Measurements from ENCODE around the gene ALPK1.

The ALPK1 gene

DNA sequence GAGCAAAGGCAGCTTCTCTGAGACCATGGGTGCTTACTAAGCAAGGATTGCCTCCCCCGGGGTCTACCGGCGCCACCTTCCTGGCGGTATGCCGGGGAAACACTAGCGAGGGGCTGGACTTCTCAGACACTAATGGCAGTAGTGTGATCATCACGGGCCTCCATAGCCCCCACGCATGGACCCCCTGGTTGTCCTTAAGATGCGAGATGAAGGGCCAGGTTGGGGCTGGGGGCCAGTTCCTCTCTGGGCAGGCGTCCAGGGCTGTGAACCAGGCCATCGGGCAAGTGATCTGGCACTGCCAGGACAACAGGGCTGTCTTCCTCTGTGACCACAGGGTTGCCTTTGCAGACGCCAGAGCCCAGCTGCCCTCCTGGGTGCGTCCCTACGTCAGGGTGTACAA lies 60.7 kb downstream of the ALPK1 start:
- H3K23ac ChIP-seq (ENCODE audit: low read length in 2 of 2) = no peak overlapping the region
- H3K4ac ChIP-seq (ENCODE audit: low read depth in 1 of 2, low read length in 2 of 2) = no peak overlapping the region
- peaks cover 14% of the 10 kb centered on the region for H3K9me3 ChIP-seq (ENCODE audit: control insufficient read depth, low read length)
- DNase-seq = no peak
- no peak overlapping the region for H4K8ac ChIP-seq (ENCODE audit: low read length)
- H3K18ac ChIP-seq (ENCODE audit: low read depth in 1 of 2, low read length in 2 of 2) = no peak overlapping the region
- no peak overlapping the region for H3K27ac ChIP-seq (ENCODE audit: low read length, poor library complexity, severe bottlenecking)
- no peak overlapping the region for H2BK5ac ChIP-seq (ENCODE audit: low read depth, low read length, poor library complexity, severe bottlenecking)
- H2AK5ac ChIP-seq (ENCODE audit: low read length, severe bottlenecking) = no peak overlapping the region
- WGBS = 91% methylated on average over 14 of the region's 14 CpGs
- H3K14ac ChIP-seq (ENCODE audit: low read length in 2 of 2) = no peak overlapping the region
- H3K4me3 ChIP-seq (ENCODE audit: insufficient read depth in 1 of 2, low read depth in 1 of 2, low read length in 2 of 2) = no peak overlapping the region
- H4K91ac ChIP-seq (ENCODE audit: low read length) = no peak overlapping the region
- peaks cover 3% of the 10 kb centered on the region for H3K4me1 ChIP-seq (ENCODE audit: control insufficient read depth, insufficient read depth, low read depth, low read length)
- H2AFZ ChIP-seq (ENCODE audit: low read depth, low read length) = no peak overlapping the region
- H3K4me2 ChIP-seq (ENCODE audit: low read length, poor library complexity, severe bottlenecking) = no peak overlapping the region
- no peak overlapping the region for H2BK15ac ChIP-seq (ENCODE audit: low read depth, poor library complexity, severe bottlenecking)
- no peak overlapping the region for H2BK12ac ChIP-seq (ENCODE audit: low read length in 2 of 2)
- H3K27me3 ChIP-seq (ENCODE audit: control insufficient read depth in 1 of 2, insufficient read depth in 1 of 2, low read length in 2 of 2) = no peaks in the 10 kb centered on the region
- H3K9ac ChIP-seq (ENCODE audit: low read length) = no peak overlapping the region
- H2BK120ac ChIP-seq (ENCODE audit: low read depth, low read length) = no peak overlapping the region
- peaks cover 9 to 32% of the 10 kb centered on the region in 2 experiments for H3K36me3 ChIP-seq (ENCODE audit: control insufficient read depth in 1 of 2, insufficient read depth in 2 of 2, low read depth in 1 of 2, low read length in 2 of 2)
- no peaks in the 10 kb centered on the region for H3K79me1 ChIP-seq (replicated peaks; ENCODE audit: low read length, poor library complexity, severe bottlenecking)

DNA sequence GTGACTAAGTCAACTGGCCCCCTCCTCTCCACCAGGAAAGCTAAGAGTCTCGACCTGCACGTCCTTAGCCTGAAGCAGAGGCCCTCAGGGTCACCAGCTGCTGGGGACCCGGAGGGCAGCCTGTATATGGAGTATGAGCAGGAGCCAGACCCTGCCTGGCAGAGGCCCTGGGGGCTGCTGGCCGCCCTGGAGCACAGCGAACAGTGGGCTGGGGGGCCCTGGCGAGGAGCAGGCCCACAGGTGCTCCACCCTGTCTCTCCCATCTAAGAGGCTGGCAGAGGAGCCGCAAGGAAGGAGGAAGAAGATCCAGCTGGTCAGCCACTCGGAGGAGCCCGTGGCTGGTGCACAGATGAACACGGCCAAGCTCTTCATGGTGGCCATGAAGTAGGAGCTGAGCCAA lies 61.2 kb downstream of the ALPK1 start:
- H3K4ac ChIP-seq (ENCODE audit: low read depth in 1 of 2, low read length in 2 of 2) = no peak overlapping the region
- no peaks in the 10 kb centered on the region for H3K79me1 ChIP-seq (replicated peaks; ENCODE audit: low read length, poor library complexity, severe bottlenecking)
- H2AK5ac ChIP-seq (ENCODE audit: low read length, severe bottlenecking) = no peak overlapping the region
- no peak overlapping the region for H2AFZ ChIP-seq (ENCODE audit: low read depth, low read length)
- 88% methylated on average over 10 of the region's 10 CpGs for WGBS
- H2BK15ac ChIP-seq (ENCODE audit: low read depth, poor library complexity, severe bottlenecking) = no peak overlapping the region
- H4K91ac ChIP-seq (ENCODE audit: low read length) = no peak overlapping the region
- H3K4me2 ChIP-seq (ENCODE audit: low read length, poor library complexity, severe bottlenecking) = no peak overlapping the region
- no peak overlapping the region for H2BK12ac ChIP-seq (ENCODE audit: low read length in 2 of 2)
- H3K36me3 ChIP-seq (ENCODE audit: control insufficient read depth in 1 of 2, insufficient read depth in 2 of 2, low read depth in 1 of 2, low read length in 2 of 2) = peaks cover 9 to 32% of the 10 kb centered on the region in 2 experiments
- H3K18ac ChIP-seq (ENCODE audit: low read depth in 1 of 2, low read length in 2 of 2) = no peak overlapping the region
- H4K8ac ChIP-seq (ENCODE audit: low read length) = no peak overlapping the region
- peaks cover 3% of the 10 kb centered on the region for H3K4me1 ChIP-seq (ENCODE audit: control insufficient read depth, insufficient read depth, low read depth, low read length)
- H3K23ac ChIP-seq (ENCODE audit: low read length in 2 of 2) = no peak overlapping the region
- H3K27ac ChIP-seq (ENCODE audit: low read length, poor library complexity, severe bottlenecking) = no peak overlapping the region
- no peak overlapping the region for H3K4me3 ChIP-seq (ENCODE audit: insufficient read depth in 1 of 2, low read depth in 1 of 2, low read length in 2 of 2)
- peaks cover 20% of the 10 kb centered on the region for H3K9me3 ChIP-seq (ENCODE audit: control insufficient read depth, low read length)
- DNase-seq = no peak
- no peak overlapping the region for H3K9ac ChIP-seq (ENCODE audit: low read length)
- no peak overlapping the region for H3K14ac ChIP-seq (ENCODE audit: low read length in 2 of 2)
- H3K27me3 ChIP-seq (ENCODE audit: control insufficient read depth in 1 of 2, insufficient read depth in 1 of 2, low read length in 2 of 2) = no peaks in the 10 kb centered on the region
- H2BK120ac ChIP-seq (ENCODE audit: low read depth, low read length) = no peak overlapping the region
- no peak overlapping the region for H2BK5ac ChIP-seq (ENCODE audit: low read depth, low read length, poor library complexity, severe bottlenecking)

DNA sequence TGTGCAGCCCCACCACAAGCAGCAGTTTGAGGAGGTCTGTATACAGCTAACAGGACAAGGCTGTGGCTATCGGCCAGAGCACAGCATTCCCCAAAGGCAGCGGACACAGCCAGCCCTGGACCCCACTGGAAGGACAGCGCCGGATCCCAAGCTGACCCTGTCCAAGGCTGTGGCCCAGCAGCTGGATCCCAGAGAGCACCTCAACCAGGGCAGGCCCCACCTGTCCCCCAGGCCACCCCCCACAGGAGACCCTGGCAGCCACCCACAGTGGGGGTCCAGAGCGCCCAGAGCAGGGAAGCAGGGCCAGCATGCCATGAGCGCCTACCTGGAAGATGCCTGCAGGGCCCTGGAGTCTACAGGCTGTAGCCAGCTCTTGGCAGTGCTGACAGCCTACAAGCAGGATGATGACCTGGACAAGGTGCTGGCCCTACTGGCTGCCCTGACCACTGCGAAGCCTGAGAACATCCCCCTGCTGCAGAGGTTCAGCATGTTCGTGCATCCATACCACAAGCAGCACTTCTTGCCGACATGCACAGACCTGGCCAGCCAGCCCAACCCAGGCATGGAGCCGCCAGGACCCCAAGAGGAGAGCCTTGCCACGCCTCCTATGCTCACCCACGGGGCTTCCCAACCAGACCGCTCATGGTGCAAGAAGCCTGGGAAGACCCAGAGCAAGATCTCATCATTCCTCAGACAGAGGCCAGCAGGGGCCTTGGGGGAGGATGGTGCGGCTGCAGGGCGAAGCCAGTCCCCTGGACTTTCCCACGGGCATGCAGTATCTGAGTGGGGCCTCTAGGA lies 62.0 kb downstream of the ALPK1 start:
- H2BK15ac ChIP-seq (ENCODE audit: low read depth, poor library complexity, severe bottlenecking) = no peak overlapping the region
- no peak overlapping the region for H2BK12ac ChIP-seq (ENCODE audit: low read length in 2 of 2)
- no peak overlapping the region for H2AFZ ChIP-seq (ENCODE audit: low read depth, low read length)
- H3K4me3 ChIP-seq (ENCODE audit: insufficient read depth in 1 of 2, low read depth in 1 of 2, low read length in 2 of 2) = no peak overlapping the region
- H3K9me3 ChIP-seq (ENCODE audit: control insufficient read depth, low read length) = peaks cover 21% of the 10 kb centered on the region
- H4K91ac ChIP-seq (ENCODE audit: low read length) = no peak overlapping the region
- no peak overlapping the region for H3K9ac ChIP-seq (ENCODE audit: low read length)
- H3K4me2 ChIP-seq (ENCODE audit: low read length, poor library complexity, severe bottlenecking) = no peak overlapping the region
- DNase-seq = no peak
- WGBS = 88% methylated on average over 16 of the region's 16 CpGs
- H3K79me1 ChIP-seq (replicated peaks; ENCODE audit: low read length, poor library complexity, severe bottlenecking) = no peaks in the 10 kb centered on the region
- no peak overlapping the region for H2BK5ac ChIP-seq (ENCODE audit: low read depth, low read length, poor library complexity, severe bottlenecking)
- no peak overlapping the region for H3K14ac ChIP-seq (ENCODE audit: low read length in 2 of 2)
- no peak overlapping the region for H4K8ac ChIP-seq (ENCODE audit: low read length)
- H3K36me3 ChIP-seq (ENCODE audit: control insufficient read depth in 1 of 2, insufficient read depth in 2 of 2, low read depth in 1 of 2, low read length in 2 of 2) = peaks cover 9 to 32% of the 10 kb centered on the region in 2 experiments
- H3K27me3 ChIP-seq (ENCODE audit: control insufficient read depth in 1 of 2, insufficient read depth in 1 of 2, low read length in 2 of 2) = no peaks in the 10 kb centered on the region
- H3K27ac ChIP-seq (ENCODE audit: low read length, poor library complexity, severe bottlenecking) = no peak overlapping the region
- H2BK120ac ChIP-seq (ENCODE audit: low read depth, low read length) = no peak overlapping the region
- no peak overlapping the region for H3K23ac ChIP-seq (ENCODE audit: low read length in 2 of 2)
- no peak overlapping the region for H3K4ac ChIP-seq (ENCODE audit: low read depth in 1 of 2, low read length in 2 of 2)
- H3K4me1 ChIP-seq (ENCODE audit: control insufficient read depth, insufficient read depth, low read depth, low read length) = peaks cover 3% of the 10 kb centered on the region
- no peak overlapping the region for H2AK5ac ChIP-seq (ENCODE audit: low read length, severe bottlenecking)
- H3K18ac ChIP-seq (ENCODE audit: low read depth in 1 of 2, low read length in 2 of 2) = no peak overlapping the region

DNA sequence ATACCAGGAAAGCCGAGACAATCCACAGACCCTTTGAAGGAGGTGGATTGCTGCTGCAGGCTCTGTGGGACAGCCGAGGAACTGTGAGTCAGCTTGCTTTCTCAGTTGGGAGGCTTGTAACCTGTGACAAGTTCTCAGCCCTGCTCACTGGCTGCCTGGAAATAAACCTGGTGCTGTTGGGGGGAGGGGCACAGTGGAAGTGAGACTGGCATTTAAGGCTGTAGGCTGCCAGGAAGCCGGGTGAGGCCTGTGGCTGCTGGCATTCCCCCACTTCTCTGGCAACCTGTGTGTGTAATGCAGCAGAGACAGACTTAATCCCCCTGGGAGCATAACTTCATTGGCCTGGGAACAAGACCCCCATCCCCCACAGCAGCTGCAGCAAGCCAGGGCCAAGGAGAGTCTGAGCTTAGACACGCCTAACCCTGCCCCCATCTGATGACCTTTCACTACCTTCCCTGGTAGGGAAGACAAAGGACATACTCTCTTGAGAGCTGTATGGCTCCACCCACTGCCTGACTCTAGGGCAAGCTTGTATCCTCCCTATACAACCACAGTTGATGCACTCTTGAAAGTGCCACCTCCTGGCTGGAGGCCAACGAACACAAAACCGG lies 64.1 kb downstream of the ALPK1 start:
- 49% methylated on average over 6 of the region's 6 CpGs for WGBS
- no peak overlapping the region for H4K91ac ChIP-seq (ENCODE audit: low read length)
- no peak for DNase-seq
- no peak overlapping the region for H3K4ac ChIP-seq (ENCODE audit: low read depth in 1 of 2, low read length in 2 of 2)
- no peak overlapping the region for H3K14ac ChIP-seq (ENCODE audit: low read length in 2 of 2)
- H2BK12ac ChIP-seq (ENCODE audit: low read length in 2 of 2) = no peak overlapping the region
- H3K4me2 ChIP-seq (ENCODE audit: low read length, poor library complexity, severe bottlenecking) = no peak overlapping the region
- H2BK15ac ChIP-seq (ENCODE audit: low read depth, poor library complexity, severe bottlenecking) = no peak overlapping the region
- no peak overlapping the region for H2BK120ac ChIP-seq (ENCODE audit: low read depth, low read length)
- H2BK5ac ChIP-seq (ENCODE audit: low read depth, low read length, poor library complexity, severe bottlenecking) = no peak overlapping the region
- H3K18ac ChIP-seq (ENCODE audit: low read depth in 1 of 2, low read length in 2 of 2) = peak overlapping the region in 1 of 2 experiments; percentile 22
- no peak overlapping the region for H2AK5ac ChIP-seq (ENCODE audit: low read length, severe bottlenecking)
- H3K4me3 ChIP-seq (ENCODE audit: insufficient read depth in 1 of 2, low read depth in 1 of 2, low read length in 2 of 2) = no peak overlapping the region
- H2AFZ ChIP-seq (ENCODE audit: low read depth, low read length) = no peak overlapping the region
- H3K27ac ChIP-seq (ENCODE audit: low read length, poor library complexity, severe bottlenecking) = peak overlapping the region; percentile 4
- H3K27me3 ChIP-seq (ENCODE audit: control insufficient read depth in 1 of 2, insufficient read depth in 1 of 2, low read length in 2 of 2) = no peaks in the 10 kb centered on the region
- H3K9me3 ChIP-seq (ENCODE audit: control insufficient read depth, low read length) = peaks cover 24% of the 10 kb centered on the region
- H3K9ac ChIP-seq (ENCODE audit: low read length) = no peak overlapping the region
- H3K36me3 ChIP-seq (ENCODE audit: control insufficient read depth in 1 of 2, insufficient read depth in 2 of 2, low read depth in 1 of 2, low read length in 2 of 2) = peaks cover 9 to 23% of the 10 kb centered on the region in 2 experiments
- H4K8ac ChIP-seq (ENCODE audit: low read length) = no peak overlapping the region
- H3K4me1 ChIP-seq (ENCODE audit: control insufficient read depth, insufficient read depth, low read depth, low read length) = peaks cover 3% of the 10 kb centered on the region
- no peaks in the 10 kb centered on the region for H3K79me1 ChIP-seq (replicated peaks; ENCODE audit: low read length, poor library complexity, severe bottlenecking)
- no peak overlapping the region for H3K23ac ChIP-seq (ENCODE audit: low read length in 2 of 2)
